Measurements from ENCODE around the gene OR2T10.

DNA sequence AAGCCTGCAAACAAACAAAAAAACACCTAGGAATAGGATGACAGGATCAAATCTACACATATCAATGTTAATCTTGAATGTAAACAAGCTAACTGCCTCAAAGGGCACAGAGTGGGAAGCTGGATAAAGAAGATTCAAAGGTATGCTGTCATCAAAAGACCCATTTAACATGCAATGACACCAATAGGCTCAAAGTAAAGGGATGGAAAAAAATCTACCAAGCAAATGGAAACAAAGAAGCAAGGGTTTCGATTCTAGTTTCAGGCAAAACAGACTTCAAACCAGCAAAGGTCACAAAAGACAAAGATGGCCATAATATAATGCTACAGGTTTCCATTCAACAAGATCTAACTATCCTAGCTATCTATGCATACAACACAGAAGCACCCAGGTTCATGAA, 16.2 kb upstream of the OR2T10 start:
- TF ChIP-seq CTCF (IDR thresholded peaks at IDR 0.05) (no peak), POLR2A (IDR thresholded peaks at IDR 0.05) (no peak)
